ENCODE measurements around the gene STRADB. TPM values are rescaled to one million over a fixed set of nuclear protein-coding genes. Genes with fewer than 3 reads are reported as not detected.
"Not testable (repeated sequence)": the region's sequence is repeated elsewhere in the genome, so short reads cannot be mapped to it uniquely, and the experiment has no call there.

Gene STRADB
- total RNA-seq, 1 donor, result 55.7 TPM

- no peak for TF ChIP-seq CTCF (IDR thresholded peaks at IDR 0.05; ENCODE audit: insufficient read depth, low read depth, low read length)
Measured at GRCh38 chr2:201415149-201415548, 36.4 kb upstream of the STRADB start.

GRCh38 chr2:201419057-201419635 lies 32.4 kb upstream of the STRADB start:
- no peak for TF ChIP-seq CTCF (IDR thresholded peaks at IDR 0.05; ENCODE audit: insufficient read depth, low read depth, low read length)
- peak; percentile 46 for DNase-seq (ENCODE audit: low read depth)
- no peak overlapping the region for H3K4me3 ChIP-seq (ENCODE audit: low read depth, low read length)

More at GRCh38 chr2:201415149-201415548, 36.4 kb upstream of the STRADB start:
- no peak for DNase-seq (ENCODE audit: low read depth)
- H3K4me3 ChIP-seq (ENCODE audit: low read depth, low read length), result no peak overlapping the region

- no peak for DNase-seq (ENCODE audit: low read depth)
- TF ChIP-seq CTCF (IDR thresholded peaks at IDR 0.05; ENCODE audit: insufficient read depth, low read depth, low read length), result no peak
Measured at GRCh38 chr2:201419986-201420385, 31.6 kb upstream of the STRADB start.

GRCh38 chr2:201420442-201421113 lies 31.0 kb upstream of the STRADB start:
- no peak for TF ChIP-seq CTCF (IDR thresholded peaks at IDR 0.05; ENCODE audit: insufficient read depth, low read depth, low read length)
- no peak overlapping the region for H3K4me3 ChIP-seq (ENCODE audit: low read depth, low read length)
- peak; percentile 60 for DNase-seq (ENCODE audit: low read depth)

More at GRCh38 chr2:201419986-201420385, 31.6 kb upstream of the STRADB start:
- no peak overlapping the region for H3K4me3 ChIP-seq (ENCODE audit: low read depth, low read length)

- no peak overlapping the region for H3K4me3 ChIP-seq (ENCODE audit: low read depth, low read length)
- TF ChIP-seq CTCF (IDR thresholded peaks at IDR 0.05; ENCODE audit: insufficient read depth, low read depth, low read length), result no peak
- DNase-seq (ENCODE audit: low read depth), result no peak
Measured at GRCh38 chr2:201425952-201426351, 25.6 kb upstream of the STRADB start.

- not testable (repeated sequence) for H3K4me3 ChIP-seq (ENCODE audit: low read depth, low read length)
Measured at GRCh38 chr2:201428366-201428765, 23.2 kb upstream of the STRADB start.

GRCh38 chr2:201429835-201430234 lies 21.7 kb upstream of the STRADB start:
- not testable (repeated sequence) for DNase-seq (ENCODE audit: low read depth); H3K4me3 ChIP-seq (ENCODE audit: low read depth, low read length)

More at GRCh38 chr2:201428366-201428765, 23.2 kb upstream of the STRADB start:
- DNase-seq (ENCODE audit: low read depth), result not testable (repeated sequence)

- H3K4me3 ChIP-seq (ENCODE audit: low read depth, low read length); DNase-seq (ENCODE audit: low read depth): not testable (repeated sequence)
Measured at GRCh38 chr2:201430322-201430721, 21.2 kb upstream of the STRADB start.
